ENCODE data around the gene SNW1.

- no peak for TF ChIP-seq ZNF280D (tag by site-specific recombination; IDR thresholded peaks at IDR 0.05)
- TF ChIP-seq CTCF (tag by site-specific recombination; IDR thresholded peaks at IDR 0.05) = 0 out of 2 replicates have a peak, but pooled peaks have one; percentile 45
- TF ChIP-seq ZNF792 (tag by site-specific recombination; IDR thresholded peaks at IDR 0.05) = no peak
- no peak for TF ChIP-seq ZNF776 (tag by site-specific recombination; IDR thresholded peaks at IDR 0.05; ENCODE audit: borderline replicate concordance)
- TF ChIP-seq ZNF138 (tag by site-specific recombination; IDR thresholded peaks at IDR 0.05; ENCODE audit: borderline replicate concordance) = no peak
- no peak for TF ChIP-seq ZNF548 (tag by site-specific recombination; IDR thresholded peaks at IDR 0.05)
- TF ChIP-seq ZBTB11 (tag by site-specific recombination; conservative IDR thresholded peaks at IDR 0.05; ENCODE audit: low read depth) = peak; percentile 96
- TF ChIP-seq ZEB2 (tag by site-specific recombination; IDR thresholded peaks at IDR 0.05) = 0 out of 2 replicates have a peak, but pooled peaks have one; percentile 25
- TF ChIP-seq SP7 (tag by site-specific recombination; IDR thresholded peaks at IDR 0.05) = 0 out of 2 replicates have a peak, but pooled peaks have one; percentile 23
- TF ChIP-seq REST (tag by site-specific recombination; IDR thresholded peaks at IDR 0.05) = no peak; the same call in 1 of the 2 replicates
- no peak for TF ChIP-seq ZNF768 (tag by site-specific recombination; IDR thresholded peaks at IDR 0.05)
- no peak for TF ChIP-seq ZNF707 (tag by site-specific recombination; IDR thresholded peaks at IDR 0.05)
Measured at GRCh38 chr14:77760381-77761204, at the start of gene SNW1.
